HEK293T (cell line): ENCODE results near the gene PPFIA2.

Experiments
- BHLHE40 ChIP-seq: fragments of 450-650 bp; IDR thresholded peaks from 2 replicates; pipeline ENCODE4 v1.6.1; 2016; ENCODE audit warnings: mild to moderate bottlenecking, moderate library complexity, borderline replicate concordance
- FOXA1 ChIP-seq: fragments of 450-650 bp; IDR thresholded peaks from 2 replicates; pipeline ENCODE4 v1.6.1; 2016; ENCODE audit warnings: mild to moderate bottlenecking
- HDGF ChIP-seq: fragments of 450-650 bp; IDR thresholded peaks from 2 replicates; pipeline ENCODE4 v1.6.1; 2017; ENCODE audit warnings: antibody characterized with exemption, borderline replicate concordance
- NFRKB ChIP-seq: fragments of 450-650 bp; IDR thresholded peaks from 2 replicates; pipeline ENCODE4 v1.6.1; 2016; ENCODE audit warnings: mild to moderate bottlenecking, moderate library complexity
- TARDBP ChIP-seq: fragments of 450-650 bp; IDR thresholded peaks from 2 replicates; pipeline ENCODE4 v1.6.1; 2016

- TF ChIP-seq FOXA1 (no peak), TARDBP (no peak), HDGF (no peak), NFRKB (no peak), BHLHE40 (no peak)
These were observed at the start of gene PPFIA2 for GRCh38 chr12:81759190-81760051.
